Adipose tissue (tissue), 3 donors: ENCODE results near the gene NFAM1. TPM values are rescaled to one million over a fixed set of nuclear protein-coding genes. Genes with fewer than 3 reads are reported as not detected.

Source experiments
- H3K27ac ChIP-seq: one replicate; pipeline ENCODE4 v1.5.1; 2013; ENCODE audit warnings: low read depth, low read length
- WGBS, 3 donors: extraction: QIAGEN DNeasy Blood & Tissue Kit; methylation state at CpG; one replicate each; pipeline ENCODE4 v1.1.7; 2013; 5-methylcytosine and 5-hydroxymethylcytosine counted together
- polyA plus RNA-seq, 3 donors: library from polyadenylated mRNA; stranded (reverse); fragments of 200-250 nt; gene quantifications; one replicate each; pipeline ENCODE4 v1.2.3, GENCODE V29; 2013
- donor health status: healthy with polysubstance abuse.
- donor health status: Bipolar disorder and iron deficiency.
- donor health status: healthy.

Gene NFAM1
- polyA plus RNA-seq, 3 donors: 0.32 to 4.4 (median 3.8) TPM

DNA sequence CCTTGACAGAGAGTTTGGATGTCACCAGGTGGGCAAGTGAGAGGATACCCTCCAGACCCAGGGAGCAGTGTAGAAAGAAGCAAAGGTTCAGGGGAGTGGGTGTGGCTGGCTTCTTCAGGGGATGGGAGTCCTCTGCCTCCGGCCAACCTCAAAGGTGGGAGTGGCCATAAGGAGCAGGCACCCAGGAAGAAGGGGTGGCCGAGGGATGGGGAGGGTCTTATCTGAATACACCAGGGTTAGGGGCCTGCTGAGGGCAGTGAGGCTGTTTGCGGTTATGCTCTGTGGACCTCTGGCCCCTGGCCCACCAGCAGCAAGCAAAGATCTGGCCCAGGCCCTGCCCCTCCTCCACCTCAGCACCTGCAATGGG, 6.2 kb downstream of the NFAM1 start:
- no peak overlapping the region for H3K27ac ChIP-seq
- 80 to 90% (median 85%) methylated on average over 3 of the region's 3 CpGs for WGBS, 3 donors

GRCh38 chr22:42425337-42425988, 6.7 kb downstream of the NFAM1 start:
- no peak overlapping the region for H3K27ac ChIP-seq
- WGBS, 3 donors: 74 to 84% (median 78%) methylated on average over 12 of the region's 12 CpGs

DNA sequence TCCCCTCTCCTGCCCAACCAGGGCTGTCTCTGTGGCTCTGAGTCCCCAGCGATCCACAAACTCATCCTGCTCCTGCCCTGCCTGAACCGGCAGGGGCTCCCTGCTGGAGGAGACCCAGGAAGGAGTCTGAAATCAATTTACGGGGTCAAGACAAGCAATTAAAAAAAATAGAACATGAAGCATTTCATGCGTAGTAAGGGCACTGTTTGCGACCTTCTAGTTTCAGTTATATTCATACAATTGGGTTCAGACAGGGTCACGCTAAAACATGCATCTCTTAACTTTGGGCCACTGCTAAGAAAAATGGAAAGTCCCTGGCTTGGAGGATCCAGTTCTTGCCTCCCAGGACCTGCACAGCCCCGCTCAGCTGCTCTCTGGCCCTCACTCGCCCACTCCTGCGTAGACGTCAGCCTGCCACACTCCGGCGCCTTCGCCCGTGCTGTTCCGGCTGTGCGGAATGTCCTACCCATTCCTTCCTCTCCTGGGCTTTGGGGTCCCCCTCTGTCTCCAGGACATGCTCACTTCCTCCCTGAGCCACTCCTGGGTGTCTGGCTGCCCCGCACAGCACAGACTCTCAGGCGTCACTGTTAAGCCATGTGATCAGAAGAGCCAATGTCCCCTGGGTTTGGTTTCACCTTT, 12.8 kb downstream of the NFAM1 start:
- H3K27ac ChIP-seq: no peak overlapping the region
- WGBS, 3 donors: 50 to 80% (median 62%) methylated on average over 18 of the region's 18 CpGs

- no peak overlapping the region for H3K27ac ChIP-seq
- WGBS, 3 donors: 43 to 71% (median 69%) methylated on average over 12 of the region's 12 CpGs
Observed at GRCh38 chr22:42418811-42419242, 13.4 kb downstream of the NFAM1 start.

DNA sequence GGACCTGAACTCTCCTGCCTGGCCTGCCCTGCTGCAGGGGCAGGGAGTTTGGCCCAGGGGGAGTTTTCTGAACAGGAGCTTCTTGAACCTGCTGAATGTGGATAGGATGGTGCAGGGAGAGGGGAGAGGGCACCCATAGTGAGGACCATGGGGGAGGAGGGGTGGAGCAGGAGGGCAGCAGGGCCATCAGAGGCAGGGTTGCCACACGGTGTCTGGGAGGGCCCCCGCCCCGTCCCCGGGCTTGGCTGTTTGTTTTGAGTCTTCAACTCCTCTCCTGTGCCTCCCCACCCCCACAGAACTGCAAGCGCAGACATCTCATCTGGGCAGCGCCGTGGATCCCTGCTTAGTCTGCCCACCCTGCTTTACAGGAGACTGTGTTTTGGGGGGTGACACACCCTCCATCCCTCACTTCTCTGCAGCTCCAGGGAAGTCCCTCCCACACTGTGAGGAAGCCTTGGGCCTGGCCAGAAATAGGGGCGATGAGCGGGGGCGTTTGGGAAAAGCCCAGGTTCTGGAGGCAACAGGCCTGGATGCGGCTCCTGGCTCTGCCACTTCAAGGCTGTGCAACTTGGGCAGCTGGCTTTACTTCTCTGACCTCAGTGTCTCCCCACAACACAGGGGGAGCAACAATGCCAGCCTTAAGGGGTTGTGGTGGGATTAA, 14.4 kb downstream of the NFAM1 start:
- no peak overlapping the region for H3K27ac ChIP-seq
- WGBS, 3 donors: 73 to 81% (median 76%) methylated on average over 11 of the region's 11 CpGs

DNA sequence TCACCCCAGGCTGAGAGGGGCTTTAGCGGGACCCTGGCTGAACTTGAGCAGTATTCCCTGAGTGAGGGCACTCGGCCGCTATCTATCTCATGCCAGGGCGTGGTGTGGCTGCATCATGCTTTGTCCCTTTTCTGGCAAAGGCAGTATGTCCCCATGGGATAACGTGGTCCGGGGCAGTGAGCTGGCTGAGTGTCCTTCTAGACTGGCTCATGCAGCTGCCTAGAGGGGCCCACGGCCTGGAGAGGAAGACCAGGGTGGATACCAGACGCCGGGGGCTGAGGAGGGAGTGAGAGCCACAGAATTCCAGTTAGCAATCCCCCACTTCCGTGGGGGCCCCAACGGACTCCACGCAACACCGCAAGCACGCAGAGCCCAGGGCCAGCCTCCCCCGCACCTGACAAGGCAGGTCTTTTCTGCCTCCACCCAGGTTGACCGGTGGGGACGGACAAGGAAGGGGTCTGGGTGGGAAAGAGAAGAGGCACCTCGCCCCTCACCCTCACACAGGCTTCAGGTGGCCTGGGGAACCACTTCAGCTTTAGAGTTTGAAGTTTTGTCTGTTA, 15.5 kb downstream of the NFAM1 start:
- 83 to 92% (median 92%) methylated on average over 16 to 18 of the region's 18 CpGs for WGBS, 3 donors
- H3K27ac ChIP-seq: no peak overlapping the region

DNA sequence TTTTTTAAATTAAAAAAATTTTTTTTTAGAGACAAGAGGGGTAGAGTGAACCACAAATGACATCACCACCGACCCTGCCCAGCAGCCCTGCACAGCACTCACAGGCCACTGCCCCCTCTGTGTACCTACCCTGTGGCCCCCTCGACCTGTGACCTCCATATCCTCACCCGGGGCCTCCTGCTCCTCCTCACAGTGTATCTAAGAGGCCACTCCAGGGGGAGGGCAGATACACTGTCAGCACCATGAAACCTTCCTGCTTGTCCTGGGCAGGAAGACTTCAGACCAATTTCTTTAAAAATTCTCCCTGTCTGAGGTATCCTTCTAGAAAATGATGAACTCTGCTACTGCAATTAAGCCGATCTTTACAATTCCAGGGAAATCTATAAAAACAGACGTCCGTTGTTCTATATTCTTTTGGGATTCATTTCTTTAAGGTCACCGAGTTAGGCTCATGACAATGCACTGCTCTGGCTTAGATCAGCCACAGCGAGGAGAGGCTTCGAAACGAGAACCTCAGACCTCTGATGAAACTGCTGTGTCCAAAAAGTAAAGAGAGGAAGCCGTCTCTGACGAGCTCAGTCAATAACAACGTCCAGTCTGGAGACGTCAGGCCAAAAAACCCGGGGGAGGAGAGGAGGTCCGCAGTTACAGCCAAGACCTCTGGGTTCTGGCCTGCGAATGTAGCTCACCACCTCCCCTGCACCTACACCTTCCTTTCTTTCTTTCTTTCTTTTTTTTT, 17.5 kb downstream of the NFAM1 start:
- 57 to 64% (median 61%) methylated on average over 17 of the region's 17 CpGs for WGBS, 3 donors
- H3K27ac ChIP-seq: no peak overlapping the region

DNA sequence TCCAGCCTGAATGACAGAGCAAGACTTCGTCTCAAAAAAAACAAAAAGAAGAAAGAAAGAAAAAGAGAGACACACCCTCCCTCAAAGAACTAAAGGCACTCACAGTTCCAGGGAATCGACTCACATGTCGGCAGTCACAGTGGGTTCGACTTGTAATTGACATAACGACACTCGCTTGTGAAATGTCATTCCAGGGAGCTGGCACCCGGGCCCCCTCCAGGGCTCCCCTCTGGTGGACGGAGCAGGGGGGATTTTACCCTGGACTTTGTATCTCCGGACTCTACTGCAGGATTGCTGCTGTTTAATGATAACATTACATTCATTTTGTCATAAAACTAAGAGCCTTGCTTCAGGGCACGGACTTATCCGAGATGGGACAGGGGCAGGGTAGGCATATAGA, 18.2 kb downstream of the NFAM1 start:
- 75 to 89% (median 80%) methylated on average over 11 of the region's 11 CpGs for WGBS, 3 donors
- no peak overlapping the region for H3K27ac ChIP-seq

- WGBS, 3 donors: 59 to 69% (median 63%) methylated on average over 13 of the region's 13 CpGs
- no peak overlapping the region for H3K27ac ChIP-seq
Observed at GRCh38 chr22:42412744-42413333, 19.4 kb downstream of the NFAM1 start.

GRCh38 chr22:42410708-42411107, 21.5 kb downstream of the NFAM1 start:
- 95% methylated on average over 7 of the region's 7 CpGs for WGBS, 3 donors
- H3K27ac ChIP-seq: no peak overlapping the region

GRCh38 chr22:42408810-42409529, 23.2 kb downstream of the NFAM1 start:
- no peak overlapping the region for H3K27ac ChIP-seq
- 87 to 90% (median 88%) methylated on average over 16 of the region's 16 CpGs for WGBS, 3 donors

DNA sequence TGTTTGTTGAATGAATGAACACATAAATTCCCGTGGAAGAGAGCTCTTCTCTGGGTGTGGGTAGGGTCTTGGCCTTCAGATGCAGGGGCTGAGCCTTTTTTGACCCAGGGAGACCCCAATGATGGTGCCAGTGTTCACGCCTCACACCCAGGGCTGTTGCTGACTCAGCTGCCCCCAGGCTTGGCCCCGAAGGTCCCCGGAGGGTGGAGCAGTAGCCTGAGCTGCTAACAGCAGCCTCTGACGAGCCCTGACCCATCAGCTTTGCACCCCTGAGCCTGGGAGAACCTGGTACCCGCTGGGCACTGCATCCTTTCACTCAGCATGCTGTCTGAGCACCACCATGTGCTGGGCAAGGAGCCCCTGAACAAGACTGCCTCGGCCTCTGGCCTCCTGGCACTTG, 23.9 kb downstream of the NFAM1 start:
- no peak overlapping the region for H3K27ac ChIP-seq
- WGBS, 3 donors: 69 to 84% (median 82%) methylated on average over 6 to 7 of the region's 7 CpGs

DNA sequence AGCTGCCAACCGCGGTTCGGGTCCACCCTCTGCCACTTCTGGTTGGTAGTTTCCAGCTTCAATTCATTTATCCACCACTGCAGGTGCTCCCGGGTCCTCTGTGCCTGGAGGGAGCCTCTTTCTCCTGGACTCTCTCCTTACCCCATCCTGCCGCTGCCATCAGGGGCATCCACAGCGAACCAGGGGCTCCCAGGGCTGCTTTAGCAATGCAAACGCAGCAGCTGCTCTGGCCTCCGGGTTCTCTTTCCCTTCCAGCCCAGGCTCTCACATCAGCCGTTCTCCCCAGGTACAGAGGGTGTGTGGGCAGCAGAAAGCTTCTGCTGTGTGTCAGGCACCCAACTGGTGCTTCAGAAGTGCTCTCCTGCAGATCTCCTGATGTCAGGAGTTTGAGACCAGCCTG, 27.9 kb downstream of the NFAM1 start:
- no peak overlapping the region for H3K27ac ChIP-seq
- WGBS, 3 donors: 58 to 66% (median 58%) methylated on average over 9 of the region's 9 CpGs

DNA sequence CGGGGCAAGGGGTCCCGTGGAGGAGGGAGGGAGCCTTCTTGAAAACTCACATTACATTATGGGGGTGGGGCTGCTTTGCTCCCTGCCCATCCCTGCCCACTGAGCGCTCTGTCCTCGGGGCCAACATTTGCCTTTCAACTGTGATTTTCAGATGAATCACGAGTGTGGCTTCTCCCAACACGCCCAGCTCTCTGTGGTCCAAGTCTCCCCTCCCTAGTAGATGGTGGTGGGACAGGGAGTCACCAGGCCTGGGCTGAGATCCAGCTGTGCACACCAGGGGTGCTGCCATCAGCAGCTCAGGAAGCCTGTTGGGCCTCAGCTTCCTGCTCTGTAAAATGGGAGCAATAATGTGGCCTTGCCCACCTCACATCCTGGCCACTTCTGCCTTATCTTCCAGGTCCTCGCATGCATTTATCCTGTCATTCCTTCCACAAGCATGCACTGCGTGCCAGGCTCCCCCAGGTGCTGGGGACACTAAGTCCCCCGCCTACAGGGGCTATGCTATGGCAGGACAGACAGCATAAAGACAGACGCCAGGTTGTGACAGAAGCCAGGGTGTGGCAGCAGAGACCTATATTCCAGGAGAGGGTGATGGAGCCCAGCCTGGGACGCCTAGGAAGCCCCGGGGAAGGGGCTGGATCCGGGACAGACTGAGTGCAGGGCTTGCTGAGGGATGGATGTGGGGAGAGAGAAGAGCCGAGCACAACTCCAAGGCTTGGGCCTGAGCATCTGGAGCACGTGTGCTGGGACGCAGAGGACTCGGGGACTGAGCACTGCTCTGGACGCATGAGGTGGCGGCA, 30.5 kb downstream of the NFAM1 start:
- 67 to 82% (median 81%) methylated on average over 19 of the region's 19 CpGs for WGBS, 3 donors

GRCh38 chr22:42400811-42401534, 31.2 kb downstream of the NFAM1 start:
- H3K27ac ChIP-seq: no peak overlapping the region
- 87 to 89% (median 89%) methylated on average over 18 of the region's 18 CpGs for WGBS, 3 donors

More for the DNA sequence above, 30.5 kb downstream of the NFAM1 start:
- no peak overlapping the region for H3K27ac ChIP-seq
